Measurements from ENCODE around the gene NPAS3.

- no peak for TF ChIP-seq FOXP2 (optimal IDR thresholded peaks at IDR 0.05; ENCODE audit: borderline replicate concordance, extremely low read depth, extremely low read length, insufficient read depth)
- TF ChIP-seq REST (IDR thresholded peaks at IDR 0.05; ENCODE audit: insufficient read depth in 1 of 2, low read depth in 2 of 2, low read length in 2 of 2) = no peak
- TF ChIP-seq TAF1 (IDR thresholded peaks at IDR 0.05; ENCODE audit: borderline replicate concordance, insufficient read depth, low read length) = no peak
- TF ChIP-seq POLR2AphosphoS5 (IDR thresholded peaks at IDR 0.05; ENCODE audit: low read depth, low read length) = no peak
- TF ChIP-seq SIN3A (IDR thresholded peaks at IDR 0.05; ENCODE audit: borderline replicate concordance, insufficient read depth, low read length) = no peak
Measured at GRCh38 chr14:33716921-33717320, 778.2 kb downstream of the NPAS3 start.

Data from PFSK-1 (cell line).